Renal cortical epithelial cell (primary cell): Measurements from ENCODE around the gene NCOR2. TPM values are rescaled to one million over a fixed set of nuclear protein-coding genes. Genes with fewer than 3 reads are reported as not detected.
A peak's percentile ranks its signal among the peaks of the same experiment; 100 is the strongest.

Source experiments
- DNase-seq: peaks from one replicate; pipeline ENCODE4 v3.0.0-alpha.2; 2011; ENCODE audit warnings: low read depth
- total RNA-seq: library from RNA; depleted of rRNA; stranded (reverse); fragments of >200 nt; gene quantifications from 2 replicates; pipeline ENCODE4 v1.2.3, GENCODE V29; 2014

The NCOR2 gene
- total RNA-seq, 1 donor from 2014 or later, result 174 TPM

DNA sequence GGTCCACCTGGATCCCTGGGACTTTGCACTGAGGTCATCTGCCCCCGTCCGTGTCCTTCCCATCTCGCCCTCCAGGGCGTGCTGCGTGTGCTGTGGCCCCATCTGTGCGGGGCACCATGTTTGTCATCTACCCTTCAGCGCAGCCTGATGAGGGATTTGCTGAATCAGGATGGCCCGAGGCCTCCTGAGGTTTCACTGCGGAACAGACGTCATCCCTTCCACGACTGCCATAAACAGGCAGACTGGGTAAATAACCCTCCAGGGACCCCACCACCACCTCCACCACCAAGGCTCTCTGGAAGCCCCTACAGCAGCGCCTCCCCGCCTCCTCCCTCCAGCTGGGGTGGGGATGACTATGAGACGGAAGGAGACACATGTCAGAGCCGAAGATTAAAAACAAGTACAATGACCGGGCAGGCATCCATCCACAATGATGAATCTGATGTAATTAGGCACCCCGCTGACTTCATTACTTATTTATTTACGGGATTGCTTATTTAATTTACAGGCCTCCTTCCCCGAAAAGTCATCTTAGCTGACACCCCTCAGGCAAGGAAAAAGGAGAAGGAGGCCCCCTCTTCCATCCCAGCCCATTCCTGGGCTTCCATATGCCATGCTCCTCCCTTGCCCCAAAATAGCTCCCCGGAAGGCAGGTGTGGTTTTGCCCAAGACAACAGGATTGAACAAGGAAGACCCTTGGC is 39.4 kb downstream of the NCOR2 start:
- DNase-seq, result no peak

- no peak for DNase-seq
Measured at GRCh38 chr12:124525927-124526692, 41.3 kb downstream of the NCOR2 start.

DNA sequence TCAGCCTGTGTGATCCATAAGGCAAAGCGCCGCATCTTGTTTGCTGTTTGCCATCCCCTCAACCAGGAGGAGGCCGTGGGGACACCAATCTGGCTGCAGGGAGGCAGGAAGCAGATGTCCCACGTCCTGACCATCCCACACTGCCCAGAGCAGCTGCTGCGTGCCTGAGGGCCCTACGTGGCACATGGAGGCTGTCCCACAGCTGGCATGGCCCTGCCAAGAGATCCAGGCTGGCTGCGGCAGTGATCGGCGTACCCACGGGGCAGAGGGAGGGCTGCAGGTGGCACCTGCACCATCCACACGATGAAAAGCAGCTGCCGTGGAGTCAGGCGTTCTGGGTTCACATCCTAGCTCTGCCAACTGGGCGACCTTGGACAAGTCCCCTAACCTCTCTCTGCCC is 42.0 kb downstream of the NCOR2 start:
- no peak for DNase-seq

DNA sequence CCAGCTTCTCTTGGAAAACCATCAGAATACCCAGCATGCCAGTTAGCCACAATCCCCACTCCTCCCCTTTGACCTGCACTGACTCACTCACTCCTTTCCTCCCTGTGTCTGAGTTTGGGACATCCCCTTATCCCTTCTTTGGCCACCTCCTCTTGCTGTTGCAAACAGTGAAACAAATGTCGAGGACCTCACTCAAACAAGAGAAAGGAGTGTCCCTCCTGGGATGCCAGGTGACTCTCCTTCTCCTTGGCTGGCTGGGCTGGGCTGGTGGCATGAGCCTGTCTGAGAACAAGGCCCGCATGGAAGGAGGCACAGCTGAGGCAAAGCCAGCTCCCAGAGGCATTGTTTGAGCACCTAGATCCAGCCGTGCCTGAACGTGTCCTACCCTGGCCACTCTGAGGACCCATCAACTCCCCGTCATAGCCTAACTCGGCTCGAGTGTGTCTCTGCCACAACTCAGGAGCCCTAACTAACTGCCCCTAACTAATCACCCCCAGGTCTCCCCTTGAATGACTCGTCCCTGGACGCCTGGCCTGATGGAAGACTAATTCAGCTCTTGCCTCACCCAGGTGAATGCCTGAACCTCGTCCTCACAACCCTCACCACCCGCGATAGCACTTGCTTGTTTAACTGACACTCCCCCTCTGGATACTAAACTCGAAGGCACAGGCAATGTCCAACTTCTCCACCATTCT is 43.0 kb downstream of the NCOR2 start:
- peak; percentile 79 for DNase-seq

DNA sequence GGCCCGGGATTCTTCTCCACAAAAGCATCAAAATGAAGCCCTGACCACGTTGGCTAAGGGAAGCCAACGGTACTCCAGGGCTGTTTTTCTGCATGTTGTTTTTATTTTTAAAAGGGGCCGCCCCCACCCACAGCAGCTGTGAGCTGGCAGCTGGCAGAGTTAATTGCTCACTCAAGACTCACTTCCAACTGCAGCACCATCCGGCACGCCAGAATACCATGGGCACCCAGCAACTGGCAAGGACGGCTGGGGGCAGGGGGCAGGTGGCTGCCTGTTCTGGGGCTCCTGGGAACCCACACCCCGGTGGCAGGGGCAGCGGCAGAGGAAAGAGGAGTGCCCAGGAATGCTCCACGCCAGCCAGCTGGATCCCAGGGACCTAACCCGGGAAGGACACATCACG is 44.3 kb downstream of the NCOR2 start:
- peak; percentile 53 for DNase-seq

- no peak for DNase-seq
Measured at GRCh38 chr12:124520907-124521306, 46.5 kb downstream of the NCOR2 start.

DNA sequence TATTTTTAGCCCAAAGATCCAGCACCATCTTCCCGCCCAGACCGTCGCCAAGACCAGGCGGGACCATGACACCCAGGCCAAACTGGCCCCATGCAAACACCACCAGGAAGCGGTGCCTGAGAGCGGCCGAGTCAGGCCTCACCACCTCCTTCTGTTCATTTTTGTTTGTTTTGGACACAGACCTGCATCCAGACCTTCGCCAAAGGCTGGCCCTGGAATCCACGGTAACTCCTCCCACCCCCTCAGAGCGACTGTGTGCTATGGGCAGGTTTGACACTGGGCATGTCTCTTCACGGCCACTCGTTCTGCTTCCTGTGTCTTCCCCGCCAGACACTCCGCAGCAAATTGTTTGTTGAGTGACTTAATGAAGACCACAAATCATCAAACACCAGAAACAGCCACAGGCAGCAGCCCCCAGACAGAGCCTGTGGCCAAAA is 47.1 kb downstream of the NCOR2 start:
- peak; percentile 52 for DNase-seq

- no peak for DNase-seq
Measured at GRCh38 chr12:124519746-124520145, 47.7 kb downstream of the NCOR2 start.

GRCh38 chr12:124518051-124518932 is 49.1 kb downstream of the NCOR2 start:
- peak; percentile 99 for DNase-seq
